Glutamatergic neuron (in vitro differentiated cells): ENCODE results near the gene ZNF662. TPM values are rescaled to one million over a fixed set of nuclear protein-coding genes. Genes with fewer than 3 reads are reported as not detected.

ENCODE experiments used
- DNase-seq: peaks from one replicate; pipeline ENCODE4 v3.0.0; 2022
- H3K27ac Mint-ChIP-seq: one replicate; pipeline ENCODE4 v1.8.0; 2020; ENCODE audit warnings: mild to moderate bottlenecking, mixed read lengths, inconsistent platforms; ENCODE audit not compliant: unreplicated experiment
- H3K27me3 Mint-ChIP-seq: one replicate; pipeline ENCODE4 v1.8.0; 2020; ENCODE audit warnings: mild to moderate bottlenecking, moderate library complexity, mixed read lengths, inconsistent platforms; ENCODE audit not compliant: unreplicated experiment
- H3K36me3 Mint-ChIP-seq: one replicate; pipeline ENCODE4 v1.8.0; 2020; ENCODE audit warnings: mild to moderate bottlenecking, mixed read lengths, inconsistent platforms; ENCODE audit not compliant: unreplicated experiment
- H3K4me1 Mint-ChIP-seq: one replicate; pipeline ENCODE4 v1.8.0; 2020; ENCODE audit warnings: mild to moderate bottlenecking, low read depth, mixed read lengths, inconsistent platforms; ENCODE audit not compliant: unreplicated experiment
- H3K4me3 Mint-ChIP-seq: one replicate; pipeline ENCODE4 v1.8.0; 2020; ENCODE audit warnings: mild to moderate bottlenecking, mixed read lengths, inconsistent platforms; ENCODE audit not compliant: unreplicated experiment
- H3K9me3 Mint-ChIP-seq: one replicate; pipeline ENCODE4 v1.8.0; 2020; ENCODE audit warnings: mild to moderate bottlenecking, moderate library complexity, mixed read lengths, inconsistent platforms; ENCODE audit not compliant: unreplicated experiment
- CTCF ChIP-seq: fragments of 200-600 bp; sonication (generic); IDR thresholded peaks from one replicate; pipeline ENCODE4 v1.5.0; 2021; ENCODE audit not compliant: partially characterized antibody, unreplicated experiment
- total RNA-seq: library from RNA; stranded (reverse); fragmentation: NEBNext Ultra II Directional; extraction: Animal tissue kit (Norgen Biotek cat#: 25700); gene quantifications from one replicate; pipeline ENCODE4 v1.2.1, GENCODE V29; 2021; ENCODE audit not compliant: unreplicated experiment

ZNF662 gene
- total RNA-seq, 1 donor from 2014 or later, result 16.3 TPM

- no peak overlapping the region for H3K4me3 Mint-ChIP-seq
- H3K36me3 Mint-ChIP-seq, result no peaks in the 10 kb centered on the region
- no peak overlapping the region for H3K27ac Mint-ChIP-seq
- no peaks in the 10 kb centered on the region for H3K9me3 Mint-ChIP-seq
- no peaks in the 10 kb centered on the region for H3K4me1 Mint-ChIP-seq
- DNase-seq, result no peak
- TF ChIP-seq CTCF, result no peak
- H3K27me3 Mint-ChIP-seq, result no peaks in the 10 kb centered on the region
Measured at GRCh38 chr3:42964266-42964665, 58.3 kb downstream of the ZNF662 start.

Other genes with a start within 250 kb of the ZNF662 start
- 0.44 TPM for gene KLHL40, start 220.6 kb upstream of the ZNF662 start, total RNA-seq
- 7.6 TPM for gene HHATL, start 203.3 kb upstream of the ZNF662 start, total RNA-seq
- 1.0 TPM for gene CCDC13, start 132.9 kb upstream of the ZNF662 start, total RNA-seq
- gene HIGD1A, start 101.7 kb upstream of the ZNF662 start, total RNA-seq, result 67.6 TPM
- gene ACKR2, start 96.7 kb upstream of the ZNF662 start, total RNA-seq, result 0.64 TPM
- gene CYP8B1, start 30.3 kb upstream of the ZNF662 start, total RNA-seq, result not detected
- gene GASK1A, start 73.2 kb downstream of the ZNF662 start, total RNA-seq, result not detected
- gene POMGNT2, start 199.9 kb downstream of the ZNF662 start, total RNA-seq, result 31.1 TPM